Measurements from ENCODE around the gene MYL10. TPM values are rescaled to one million over a fixed set of nuclear protein-coding genes. Genes with fewer than 3 reads are reported as not detected.
A peak's percentile ranks its signal among the peaks of the same experiment; 100 is the strongest.

MYL10 gene
- total and polyA plus RNA-seq, 2 experiments from 2014 or later, result 1.3 TPM; not detected in 1

DNA sequence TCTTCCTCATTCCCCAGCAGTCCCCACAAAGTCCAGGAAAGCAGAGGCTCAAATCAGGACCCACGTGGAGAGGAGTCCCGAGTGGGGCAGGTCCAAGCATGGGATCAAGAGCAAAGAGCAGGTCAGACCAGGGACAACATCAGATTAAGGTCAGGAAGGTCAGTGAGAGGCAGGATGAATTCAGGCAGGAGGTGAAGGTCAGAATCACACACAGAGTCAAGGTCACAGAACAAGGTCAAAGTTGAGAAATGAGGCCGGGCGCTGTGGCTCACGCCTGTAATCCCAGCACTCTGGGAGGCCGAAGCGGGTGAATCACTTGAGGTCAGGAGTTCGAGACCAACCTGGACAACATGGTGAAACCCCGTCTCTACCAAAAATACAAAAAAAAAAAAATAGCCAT lies 2.3 kb downstream of the MYL10 start:
- Mint-ChIP-seq H3K4me1 (peaks cover 24% of the 10 kb centered on the region), H3K27me3 (ENCODE audit: insufficient read depth, low read depth, poor library complexity) (peaks cover 7% of the 10 kb centered on the region), H3K9me3 (no peaks in the 10 kb centered on the region; the same call in 2 of the 3 replicates), H3K36me3 (ENCODE audit: low read depth) (no peaks in the 10 kb centered on the region), H3K4me3 (no peak overlapping the region), H3K27ac (0 out of 2 replicates have a peak overlapping the region, but pooled peaks have one; percentile 42)
- Histone ChIP-seq H3F3A (replicated peaks; ENCODE audit: low read depth) (no peaks in the 10 kb centered on the region), H3K36me3 (ENCODE audit: insufficient read depth) (no peaks in the 10 kb centered on the region), H3K79me2 (replicated peaks; ENCODE audit: insufficient read depth) (no peaks in the 10 kb centered on the region), H3K27me3 (ENCODE audit: insufficient read depth) (no peaks in the 10 kb centered on the region), H3K27ac (ENCODE audit: low read depth) (no peak overlapping the region), H3K4me1 (ENCODE audit: insufficient read depth) (peaks cover 14% of the 10 kb centered on the region; the same call in 1 of the 2 replicates), H3K4me2 (no peak overlapping the region), H3K4me3 (no peak overlapping the region), H3K9me2 (ENCODE audit: insufficient read depth) (no peaks in the 10 kb centered on the region), H2AFZ (0 out of 2 replicates have a peak overlapping the region, but pooled peaks have one; percentile 80), H4K20me1 (replicated peaks; ENCODE audit: insufficient read depth) (no peaks in the 10 kb centered on the region)
- TF ChIP-seq, protein P1, sequence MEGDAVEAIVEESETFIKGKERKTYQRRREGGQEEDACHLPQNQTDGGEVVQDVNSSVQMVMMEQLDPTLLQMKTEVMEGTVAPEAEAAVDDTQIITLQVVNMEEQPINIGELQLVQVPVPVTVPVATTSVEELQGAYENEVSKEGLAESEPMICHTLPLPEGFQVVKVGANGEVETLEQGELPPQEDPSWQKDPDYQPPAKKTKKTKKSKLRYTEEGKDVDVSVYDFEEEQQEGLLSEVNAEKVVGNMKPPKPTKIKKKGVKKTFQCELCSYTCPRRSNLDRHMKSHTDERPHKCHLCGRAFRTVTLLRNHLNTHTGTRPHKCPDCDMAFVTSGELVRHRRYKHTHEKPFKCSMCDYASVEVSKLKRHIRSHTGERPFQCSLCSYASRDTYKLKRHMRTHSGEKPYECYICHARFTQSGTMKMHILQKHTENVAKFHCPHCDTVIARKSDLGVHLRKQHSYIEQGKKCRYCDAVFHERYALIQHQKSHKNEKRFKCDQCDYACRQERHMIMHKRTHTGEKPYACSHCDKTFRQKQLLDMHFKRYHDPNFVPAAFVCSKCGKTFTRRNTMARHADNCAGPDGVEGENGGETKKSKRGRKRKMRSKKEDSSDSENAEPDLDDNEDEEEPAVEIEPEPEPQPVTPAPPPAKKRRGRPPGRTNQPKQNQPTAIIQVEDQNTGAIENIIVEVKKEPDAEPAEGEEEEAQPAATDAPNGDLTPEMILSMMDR (conservative IDR thresholded peaks at IDR 0.05; ENCODE audit: low read depth in 2 of 2), result no peak
- TF ChIP-seq ZNF114 (CRISPR knock-in tag; IDR thresholded peaks at IDR 0.05) (no peak), ZNF331 (CRISPR knock-in tag; IDR thresholded peaks at IDR 0.05; ENCODE audit: low read depth) (no peak), NANOG (IDR thresholded peaks at IDR 0.05; ENCODE audit: borderline replicate concordance) (no peak), JUNB (IDR thresholded peaks at IDR 0.05; ENCODE audit: unreplicated experiment) (no peak), CREB1 (CRISPR knock-in tag; IDR thresholded peaks at IDR 0.05; ENCODE audit: low read depth) (no peak)
- TF ChIP-seq, protein P2, sequence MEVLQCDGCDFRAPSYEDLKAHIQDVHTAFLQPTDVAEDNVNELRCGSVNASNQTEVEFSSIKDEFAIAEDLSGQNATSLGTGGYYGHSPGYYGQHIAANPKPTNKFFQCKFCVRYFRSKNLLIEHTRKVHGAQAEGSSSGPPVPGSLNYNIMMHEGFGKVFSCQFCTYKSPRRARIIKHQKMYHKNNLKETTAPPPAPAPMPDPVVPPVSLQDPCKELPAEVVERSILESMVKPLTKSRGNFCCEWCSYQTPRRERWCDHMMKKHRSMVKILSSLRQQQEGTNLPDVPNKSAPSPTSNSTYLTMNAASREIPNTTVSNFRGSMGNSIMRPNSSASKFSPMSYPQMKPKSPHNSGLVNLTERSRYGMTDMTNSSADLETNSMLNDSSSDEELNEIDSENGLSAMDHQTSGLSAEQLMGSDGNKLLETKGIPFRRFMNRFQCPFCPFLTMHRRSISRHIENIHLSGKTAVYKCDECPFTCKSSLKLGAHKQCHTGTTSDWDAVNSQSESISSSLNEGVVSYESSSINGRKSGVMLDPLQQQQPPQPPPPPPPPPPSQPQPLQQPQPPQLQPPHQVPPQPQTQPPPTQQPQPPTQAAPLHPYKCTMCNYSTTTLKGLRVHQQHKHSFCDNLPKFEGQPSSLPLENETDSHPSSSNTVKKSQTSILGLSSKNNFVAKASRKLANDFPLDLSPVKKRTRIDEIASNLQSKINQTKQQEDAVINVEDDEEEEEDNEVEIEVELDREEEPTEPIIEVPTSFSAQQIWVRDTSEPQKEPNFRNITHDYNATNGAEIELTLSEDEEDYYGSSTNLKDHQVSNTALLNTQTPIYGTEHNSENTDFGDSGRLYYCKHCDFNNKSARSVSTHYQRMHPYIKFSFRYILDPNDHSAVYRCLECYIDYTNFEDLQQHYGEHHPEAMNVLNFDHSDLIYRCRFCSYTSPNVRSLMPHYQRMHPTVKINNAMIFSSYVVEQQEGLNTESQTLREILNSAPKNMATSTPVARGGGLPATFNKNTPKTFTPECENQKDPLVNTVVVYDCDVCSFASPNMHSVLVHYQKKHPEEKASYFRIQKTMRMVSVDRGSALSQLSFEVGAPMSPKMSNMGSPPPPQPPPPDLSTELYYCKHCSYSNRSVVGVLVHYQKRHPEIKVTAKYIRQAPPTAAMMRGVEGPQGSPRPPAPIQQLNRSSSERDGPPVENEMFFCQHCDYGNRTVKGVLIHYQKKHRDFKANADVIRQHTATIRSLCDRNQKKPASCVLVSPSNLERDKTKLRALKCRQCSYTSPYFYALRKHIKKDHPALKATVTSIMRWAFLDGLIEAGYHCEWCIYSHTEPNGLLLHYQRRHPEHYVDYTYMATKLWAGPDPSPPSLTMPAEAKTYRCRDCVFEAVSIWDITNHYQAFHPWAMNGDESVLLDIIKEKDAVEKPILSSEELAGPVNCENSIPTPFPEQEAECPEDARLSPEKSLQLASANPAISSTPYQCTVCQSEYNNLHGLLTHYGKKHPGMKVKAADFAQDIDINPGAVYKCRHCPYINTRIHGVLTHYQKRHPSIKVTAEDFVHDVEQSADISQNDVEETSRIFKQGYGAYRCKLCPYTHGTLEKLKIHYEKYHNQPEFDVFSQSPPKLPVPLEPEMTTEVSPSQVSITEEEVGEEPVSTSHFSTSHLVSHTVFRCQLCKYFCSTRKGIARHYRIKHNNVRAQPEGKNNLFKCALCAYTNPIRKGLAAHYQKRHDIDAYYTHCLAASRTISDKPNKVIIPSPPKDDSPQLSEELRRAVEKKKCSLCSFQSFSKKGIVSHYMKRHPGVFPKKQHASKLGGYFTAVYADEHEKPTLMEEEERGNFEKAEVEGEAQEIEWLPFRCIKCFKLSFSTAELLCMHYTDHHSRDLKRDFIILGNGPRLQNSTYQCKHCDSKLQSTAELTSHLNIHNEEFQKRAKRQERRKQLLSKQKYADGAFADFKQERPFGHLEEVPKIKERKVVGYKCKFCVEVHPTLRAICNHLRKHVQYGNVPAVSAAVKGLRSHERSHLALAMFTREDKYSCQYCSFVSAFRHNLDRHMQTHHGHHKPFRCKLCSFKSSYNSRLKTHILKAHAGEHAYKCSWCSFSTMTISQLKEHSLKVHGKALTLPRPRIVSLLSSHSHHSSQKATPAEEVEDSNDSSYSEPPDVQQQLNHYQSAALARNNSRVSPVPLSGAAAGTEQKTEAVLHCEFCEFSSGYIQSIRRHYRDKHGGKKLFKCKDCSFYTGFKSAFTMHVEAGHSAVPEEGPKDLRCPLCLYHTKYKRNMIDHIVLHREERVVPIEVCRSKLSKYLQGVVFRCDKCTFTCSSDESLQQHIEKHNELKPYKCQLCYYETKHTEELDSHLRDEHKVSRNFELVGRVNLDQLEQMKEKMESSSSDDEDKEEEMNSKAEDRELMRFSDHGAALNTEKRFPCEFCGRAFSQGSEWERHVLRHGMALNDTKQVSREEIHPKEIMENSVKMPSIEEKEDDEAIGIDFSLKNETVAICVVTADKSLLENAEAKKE (CRISPR knock-in tag; IDR thresholded peaks at IDR 0.05), result no peak
- TF ChIP-seq, protein P3, sequence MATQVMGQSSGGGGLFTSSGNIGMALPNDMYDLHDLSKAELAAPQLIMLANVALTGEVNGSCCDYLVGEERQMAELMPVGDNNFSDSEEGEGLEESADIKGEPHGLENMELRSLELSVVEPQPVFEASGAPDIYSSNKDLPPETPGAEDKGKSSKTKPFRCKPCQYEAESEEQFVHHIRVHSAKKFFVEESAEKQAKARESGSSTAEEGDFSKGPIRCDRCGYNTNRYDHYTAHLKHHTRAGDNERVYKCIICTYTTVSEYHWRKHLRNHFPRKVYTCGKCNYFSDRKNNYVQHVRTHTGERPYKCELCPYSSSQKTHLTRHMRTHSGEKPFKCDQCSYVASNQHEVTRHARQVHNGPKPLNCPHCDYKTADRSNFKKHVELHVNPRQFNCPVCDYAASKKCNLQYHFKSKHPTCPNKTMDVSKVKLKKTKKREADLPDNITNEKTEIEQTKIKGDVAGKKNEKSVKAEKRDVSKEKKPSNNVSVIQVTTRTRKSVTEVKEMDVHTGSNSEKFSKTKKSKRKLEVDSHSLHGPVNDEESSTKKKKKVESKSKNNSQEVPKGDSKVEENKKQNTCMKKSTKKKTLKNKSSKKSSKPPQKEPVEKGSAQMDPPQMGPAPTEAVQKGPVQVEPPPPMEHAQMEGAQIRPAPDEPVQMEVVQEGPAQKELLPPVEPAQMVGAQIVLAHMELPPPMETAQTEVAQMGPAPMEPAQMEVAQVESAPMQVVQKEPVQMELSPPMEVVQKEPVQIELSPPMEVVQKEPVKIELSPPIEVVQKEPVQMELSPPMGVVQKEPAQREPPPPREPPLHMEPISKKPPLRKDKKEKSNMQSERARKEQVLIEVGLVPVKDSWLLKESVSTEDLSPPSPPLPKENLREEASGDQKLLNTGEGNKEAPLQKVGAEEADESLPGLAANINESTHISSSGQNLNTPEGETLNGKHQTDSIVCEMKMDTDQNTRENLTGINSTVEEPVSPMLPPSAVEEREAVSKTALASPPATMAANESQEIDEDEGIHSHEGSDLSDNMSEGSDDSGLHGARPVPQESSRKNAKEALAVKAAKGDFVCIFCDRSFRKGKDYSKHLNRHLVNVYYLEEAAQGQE (IDR thresholded peaks at IDR 0.05; ENCODE audit: unreplicated experiment), result no peak
- TF ChIP-seq, protein P4, sequence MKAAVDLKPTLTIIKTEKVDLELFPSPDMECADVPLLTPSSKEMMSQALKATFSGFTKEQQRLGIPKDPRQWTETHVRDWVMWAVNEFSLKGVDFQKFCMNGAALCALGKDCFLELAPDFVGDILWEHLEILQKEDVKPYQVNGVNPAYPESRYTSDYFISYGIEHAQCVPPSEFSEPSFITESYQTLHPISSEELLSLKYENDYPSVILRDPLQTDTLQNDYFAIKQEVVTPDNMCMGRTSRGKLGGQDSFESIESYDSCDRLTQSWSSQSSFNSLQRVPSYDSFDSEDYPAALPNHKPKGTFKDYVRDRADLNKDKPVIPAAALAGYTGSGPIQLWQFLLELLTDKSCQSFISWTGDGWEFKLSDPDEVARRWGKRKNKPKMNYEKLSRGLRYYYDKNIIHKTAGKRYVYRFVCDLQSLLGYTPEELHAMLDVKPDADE (IDR thresholded peaks at IDR 0.05), result no peak
- ATAC-seq (no peak), DNase-seq (ENCODE audit: low spot score) (no peak)

All from GM23338 (cell line).